Measurements from ENCODE around the gene TULP3. TPM values are rescaled to one million over a fixed set of nuclear protein-coding genes. Genes with fewer than 3 reads are reported as not detected.

The TULP3 gene
- total and polyA plus RNA-seq, 2 of the 8 experiments (the other 6 are each of a cell fraction or from before 2014, with no cell fraction given) = 18.4 to 21.2 TPM

GRCh38 chr12:2879853-2880252 is 10.8 kb upstream of the TULP3 start:
- Histone ChIP-seq H3K9me3 (ENCODE audit: insufficient read depth in 2 of 2, low read depth in 1 of 2, low read length in 1 of 2) (no peaks in the 10 kb centered on the region), H2AK5ac (ENCODE audit: low read depth, low read length) (no peak overlapping the region), H4K5ac (ENCODE audit: insufficient read length, low read depth, low read length) (no peak overlapping the region), H3K27ac (ENCODE audit: low read depth, low read length) (no peak overlapping the region), H2BK5ac (ENCODE audit: low read depth, low read length) (no peak overlapping the region), H3K56ac (replicated peaks; ENCODE audit: insufficient read length, low read depth, low read length) (no peak overlapping the region), H2BK20ac (ENCODE audit: low read length) (no peak overlapping the region), H2BK120ac (replicated peaks; ENCODE audit: low read depth, low read length) (no peak overlapping the region), H3K27me3 (replicated peaks in 1 of 4; ENCODE audit: control insufficient read depth in 3 of 4, extremely low read depth in 1 of 4, insufficient read depth in 3 of 4, low read length in 3 of 4) (no peaks in the 10 kb centered on the region), H3K14ac (ENCODE audit: insufficient read length) (no peak overlapping the region), H3K23me2 (ENCODE audit: low read depth, low read length) (peaks cover 7% of the 10 kb centered on the region), H3K4me3 (ENCODE audit: extremely low read depth in 1 of 4, insufficient read depth in 2 of 4, low read depth in 3 of 4, low read length in 4 of 4) (no peak overlapping the region), H4K91ac (replicated peaks; ENCODE audit: insufficient read length, low read length) (no peak overlapping the region), H3K36me3 (ENCODE audit: control insufficient read depth in 2 of 4, insufficient read depth in 4 of 4, low read length in 3 of 4) (peaks cover 0 to 19% (median 1%) of the 10 kb centered on the region in 4 experiments; a peak in 2 of 8 replicates), H3K4ac (replicated peaks; ENCODE audit: insufficient read length, low read depth, low read length) (no peak overlapping the region), H3K4me1 (replicated peaks in 1 of 4; ENCODE audit: control insufficient read depth in 3 of 4, insufficient read depth in 4 of 4, low read length in 3 of 4) (peaks cover 2 to 4% (median 3%) of the 10 kb centered on the region in 4 experiments; a peak in 5 of 7 replicates), H2BK12ac (ENCODE audit: low read depth, low read length) (no peak overlapping the region), H3K23ac (ENCODE audit: insufficient read length) (no peak overlapping the region), H2AFZ (ENCODE audit: low read length) (no peak overlapping the region), H3K18ac (ENCODE audit: extremely low read depth, low read length) (no peak overlapping the region), H3K79me1 (ENCODE audit: low read depth, low read length) (peaks cover 6% of the 10 kb centered on the region), H2BK15ac (ENCODE audit: low read length) (no peak overlapping the region), H4K8ac (ENCODE audit: extremely low read depth, insufficient read depth, low read length) (no peak overlapping the region), H3K9ac (replicated peaks in 1 of 4; ENCODE audit: extremely low read depth in 1 of 4, low read depth in 3 of 4, low read length in 3 of 4) (no peak overlapping the region), H4K20me1 (replicated peaks in 1 of 2; ENCODE audit: control insufficient read depth in 1 of 2, insufficient read depth in 2 of 2, low read length in 2 of 2) (peaks cover 1 to 2% of the 10 kb centered on the region in 2 experiments), H3K4me2 (ENCODE audit: insufficient read depth in 1 of 2, low read depth in 2 of 2, low read length in 2 of 2) (no peak overlapping the region; a peak in 1 of 4 replicates), H3K79me2 (ENCODE audit: control insufficient read depth in 1 of 2, insufficient read depth in 2 of 2, low read length in 2 of 2) (peaks cover 3 to 68% of the 10 kb centered on the region in 2 experiments; a peak in 3 of 4 replicates)
- WGBS, 2 experiments (ENCODE audit: extremely low coverage in 1 of 2, insufficient coverage in 1 of 2, insufficient read length in 1 of 2, insufficient replicate concordance in 2 of 2, low coverage in 1 of 2, low lambda C conversion rate in 2 of 2, missing lambda C conversion rate in 1 of 2) = 97% methylated on average over 3 of the region's 3 CpGs; no CpG with 5 or more reads in 1 of the 2 experiments
- no peak for TF ChIP-seq FOSL1 (IDR thresholded peaks at IDR 0.05; ENCODE audit: insufficient read depth, low read depth, low read length)
- TF ChIP-seq CHD1 (IDR thresholded peaks at IDR 0.05; ENCODE audit: low read depth, low read length) = no peak
- TF ChIP-seq HDAC6 (IDR thresholded peaks at IDR 0.05; ENCODE audit: low read depth, low read length) = no peak
- TF ChIP-seq TAF7 (optimal IDR thresholded peaks at IDR 0.05; ENCODE audit: borderline replicate concordance, low read depth, low read length) = no peak
- TF ChIP-seq CREB1 (IDR thresholded peaks at IDR 0.05) = no peak
- TF ChIP-seq ATF2 (IDR thresholded peaks at IDR 0.05; ENCODE audit: low read length) = no peak
- TF ChIP-seq E2F6 (IDR thresholded peaks at IDR 0.05) = no peak
- no peak for TF ChIP-seq EP300 (IDR thresholded peaks at IDR 0.05; ENCODE audit: borderline replicate concordance in 1 of 2, low read depth in 2 of 2, low read length in 2 of 2)
- TF ChIP-seq CBX8 (IDR thresholded peaks at IDR 0.05; ENCODE audit: borderline replicate concordance, low read depth, low read length) = no peak
- TF ChIP-seq GTF2F1 (IDR thresholded peaks at IDR 0.05; ENCODE audit: borderline replicate concordance, low read depth, low read length) = no peak
- no peak for TF ChIP-seq POLR2A (IDR thresholded peaks at IDR 0.05; ENCODE audit: control extremely low read depth in 1 of 2, low read depth in 2 of 2, low read length in 2 of 2)
- DNase-seq (ENCODE audit: low read depth in 1 of 2, low spot score in 2 of 2) (no peak), FAIRE-seq (no peak)
- POLR2A ChIA-PET (ENCODE audit: partially characterized antibody) = interaction anchor here (1.0 to 4.1 kb wide), 5 partner anchors 11 to 34 kb away, joined by 3 to 31 read pairs (median 6); partner anchors contain the start of genes TEX52 and TULP3
- CTCF ChIA-PET (ENCODE audit: partially characterized antibody) = interaction anchor here (0.9 to 4.7 kb wide), 10 partner anchors 10 to 147 kb away, joined by 3 to 33 read pairs (median 4); partner anchors contain the start of gene TULP3
